Stimulated activated memory B cell treated with anti-CD40 and anti-IgM and Interleukin-4, amounts not matched to agents 10 μg/mL and 1 μg/mL and 100 μg/mL, for 72 hours (primary cell): ENCODE results near the gene TPPP2.
"Not testable (repeated sequence)": the region's sequence is repeated elsewhere in the genome, so short reads cannot be mapped to it uniquely, and the experiment has no call there.

Experiments
- ATAC-seq: fragments of 150-1000 bp; cut with Tn5 transposase; 2 replicates; pipeline ENCODE4 v1.10.0; 2021
- H3K27ac Mint-ChIP-seq: one replicate; pipeline ENCODE4 v1.8.0; 2022; ENCODE audit warnings: mild to moderate bottlenecking, mixed read lengths
- H3K27me3 Mint-ChIP-seq: one replicate; pipeline ENCODE4 v1.8.0; 2022; ENCODE audit warnings: mixed read lengths
- H3K36me3 Mint-ChIP-seq: one replicate; pipeline ENCODE4 v1.8.0; 2022; ENCODE audit warnings: mixed read lengths
- H3K4me1 Mint-ChIP-seq: one replicate; pipeline ENCODE4 v1.8.0; 2022; ENCODE audit warnings: mixed read lengths
- H3K4me3 Mint-ChIP-seq: one replicate; pipeline ENCODE4 v1.8.0; 2022; ENCODE audit warnings: mild to moderate bottlenecking, moderate library complexity, mixed read lengths
- H3K9me3 Mint-ChIP-seq: one replicate; pipeline ENCODE4 v1.8.0; 2022; ENCODE audit warnings: mixed read lengths

Gene TPPP2

GRCh38 chr14:21040370-21040925 is 10.4 kb downstream of the TPPP2 start:
- Mint-ChIP-seq H3K9me3 (no peaks in the 10 kb centered on the region), H3K4me3 (no peak overlapping the region), H3K36me3 (no peaks in the 10 kb centered on the region), H3K4me1 (no peaks in the 10 kb centered on the region), H3K27ac (no peak overlapping the region), H3K27me3 (peaks cover 49% of the 10 kb centered on the region)
- ATAC-seq, result no peak

DNA sequence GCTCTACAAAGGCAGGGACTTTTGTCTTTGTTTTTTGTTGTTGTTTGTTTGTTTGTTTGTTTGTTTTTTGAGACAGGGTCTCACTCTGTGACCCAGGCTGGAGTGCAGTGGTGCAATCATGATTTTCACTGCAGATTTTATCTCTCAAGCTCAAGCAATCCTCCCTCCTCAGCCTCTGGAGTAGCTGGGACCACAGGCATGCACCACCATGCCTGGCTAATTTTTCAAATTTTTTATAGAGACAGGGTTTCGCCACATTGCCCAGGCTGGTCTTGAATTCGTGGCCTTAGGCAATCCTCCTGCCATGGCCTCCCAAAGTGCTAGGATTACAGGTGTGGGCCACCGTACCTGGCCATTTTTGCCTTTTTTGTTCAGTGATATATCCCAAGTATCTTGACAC is 10.9 kb downstream of the TPPP2 start:
- not testable (repeated sequence) for H3K4me3 Mint-ChIP-seq, H3K4me1 Mint-ChIP-seq, H3K9me3 Mint-ChIP-seq, H3K36me3 Mint-ChIP-seq, ATAC-seq, H3K27ac Mint-ChIP-seq
- H3K27me3 Mint-ChIP-seq, result peaks cover 50% of the 10 kb centered on the region

DNA sequence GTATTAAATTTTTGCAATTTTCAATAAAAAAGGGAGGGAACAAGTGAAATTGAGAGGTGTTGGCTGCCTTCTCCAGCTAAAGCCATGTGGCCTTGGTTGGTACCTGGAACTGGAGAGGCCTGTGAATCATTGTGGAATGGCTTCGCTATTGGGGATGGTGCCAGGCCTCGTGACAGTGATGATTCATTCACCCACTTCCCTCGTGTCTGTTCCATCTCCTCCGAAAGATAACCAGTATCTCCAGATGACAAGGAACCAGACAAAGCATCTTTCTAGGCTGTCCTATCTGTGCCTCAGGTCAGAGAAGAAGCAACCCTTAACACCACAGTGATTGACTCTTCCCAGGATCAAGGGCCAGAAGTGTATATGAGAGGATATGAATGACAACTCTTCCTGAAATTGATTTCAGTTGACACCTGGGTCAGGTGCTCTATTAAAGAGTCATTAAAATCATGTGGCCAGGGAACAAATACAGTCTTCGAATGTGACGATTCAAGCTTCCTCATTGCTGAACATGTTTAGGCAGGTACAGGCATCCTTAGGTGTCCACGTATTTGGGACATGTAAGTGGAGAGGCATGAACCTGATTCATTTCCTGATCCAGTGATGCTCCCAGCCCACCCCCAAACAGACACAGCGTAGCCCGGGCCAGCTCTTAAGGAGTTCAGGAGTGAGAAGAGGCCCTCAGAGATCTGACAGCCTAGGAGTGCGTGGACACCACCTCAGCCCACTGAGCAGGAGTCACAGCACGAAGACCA is 11.8 kb downstream of the TPPP2 start, which contains the start of gene RNASE7:
TSS of gene RNASE7 (plus strand) at position 687 of the 758 bp plus-strand sequence. CDS start 631 bp downstream, outside the sequence.
- no peaks in the 10 kb centered on the region for H3K4me1 Mint-ChIP-seq
- H3K9me3 Mint-ChIP-seq, result no peaks in the 10 kb centered on the region
- peaks cover 41% of the 10 kb centered on the region for H3K27me3 Mint-ChIP-seq
- no peaks in the 10 kb centered on the region for H3K36me3 Mint-ChIP-seq
- no peak for ATAC-seq
- H3K27ac Mint-ChIP-seq, result no peak within 1 kb of the TSS
- H3K4me3 Mint-ChIP-seq, result no peak within 1 kb of the TSS

DNA sequence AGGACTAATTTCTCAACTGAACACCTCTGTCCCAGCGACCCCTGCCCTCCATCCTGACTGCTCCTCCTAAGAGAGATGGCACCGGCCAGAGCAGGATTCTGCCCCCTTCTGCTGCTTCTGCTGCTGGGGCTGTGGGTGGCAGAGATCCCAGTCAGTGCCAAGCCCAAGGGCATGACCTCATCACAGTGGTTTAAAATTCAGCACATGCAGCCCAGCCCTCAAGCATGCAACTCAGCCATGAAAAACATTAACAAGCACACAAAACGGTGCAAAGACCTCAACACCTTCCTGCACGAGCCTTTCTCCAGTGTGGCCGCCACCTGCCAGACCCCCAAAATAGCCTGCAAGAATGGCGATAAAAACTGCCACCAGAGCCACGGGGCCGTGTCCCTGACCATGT is 12.9 kb downstream of the TPPP2 start:
- H3K4me1 Mint-ChIP-seq, result no peaks in the 10 kb centered on the region
- no peak overlapping the region for H3K4me3 Mint-ChIP-seq
- no peak for ATAC-seq
- no peaks in the 10 kb centered on the region for H3K36me3 Mint-ChIP-seq
- H3K27ac Mint-ChIP-seq, result no peak overlapping the region
- peaks cover 38% of the 10 kb centered on the region for H3K27me3 Mint-ChIP-seq
- no peaks in the 10 kb centered on the region for H3K9me3 Mint-ChIP-seq

GRCh38 chr14:21043387-21043973 is 13.5 kb downstream of the TPPP2 start:
- H3K4me1 Mint-ChIP-seq, result no peaks in the 10 kb centered on the region
- H3K9me3 Mint-ChIP-seq, result no peaks in the 10 kb centered on the region
- H3K27me3 Mint-ChIP-seq, result peaks cover 38% of the 10 kb centered on the region
- no peak for ATAC-seq
- H3K4me3 Mint-ChIP-seq, result no peak overlapping the region
- H3K36me3 Mint-ChIP-seq, result no peaks in the 10 kb centered on the region
- no peak overlapping the region for H3K27ac Mint-ChIP-seq

GRCh38 chr14:21043974-21044618 is 14.1 kb downstream of the TPPP2 start:
- H3K9me3 Mint-ChIP-seq, result no peaks in the 10 kb centered on the region
- H3K27me3 Mint-ChIP-seq, result peaks cover 38% of the 10 kb centered on the region
- no peaks in the 10 kb centered on the region for H3K36me3 Mint-ChIP-seq
- no peak for ATAC-seq
- H3K4me1 Mint-ChIP-seq, result no peaks in the 10 kb centered on the region
- no peak overlapping the region for H3K4me3 Mint-ChIP-seq
- H3K27ac Mint-ChIP-seq, result no peak overlapping the region

GRCh38 chr14:21047378-21047781 is 17.4 kb downstream of the TPPP2 start:
- H3K36me3 Mint-ChIP-seq, result no peaks in the 10 kb centered on the region
- no peak for ATAC-seq
- H3K27me3 Mint-ChIP-seq, result peaks cover 36% of the 10 kb centered on the region
- no peaks in the 10 kb centered on the region for H3K9me3 Mint-ChIP-seq
- no peak overlapping the region for H3K27ac Mint-ChIP-seq
- H3K4me3 Mint-ChIP-seq, result no peak overlapping the region
- no peaks in the 10 kb centered on the region for H3K4me1 Mint-ChIP-seq

DNA sequence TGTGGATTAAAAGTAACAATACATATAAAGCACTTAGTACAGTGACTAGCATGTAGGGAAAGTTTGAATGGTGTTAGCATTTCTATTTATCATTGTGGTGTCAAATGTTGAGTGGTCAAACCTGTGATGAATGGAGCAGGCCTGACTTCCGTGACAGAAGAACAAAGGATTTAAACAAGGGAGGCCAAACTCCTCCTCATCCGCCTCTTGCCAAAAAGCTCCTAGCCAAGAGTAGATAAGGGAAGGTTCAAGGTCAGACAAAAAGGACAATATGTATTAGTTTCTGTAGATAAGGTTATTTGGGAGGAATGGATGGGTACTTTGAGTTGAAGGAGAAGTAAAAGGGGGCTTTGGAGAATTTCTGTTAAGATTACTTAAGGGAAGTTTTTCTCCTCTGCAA is 18.6 kb downstream of the TPPP2 start:
- no peaks in the 10 kb centered on the region for H3K4me1 Mint-ChIP-seq
- H3K27me3 Mint-ChIP-seq, result peaks cover 31% of the 10 kb centered on the region
- H3K9me3 Mint-ChIP-seq, result no peaks in the 10 kb centered on the region
- ATAC-seq, result no peak
- no peak overlapping the region for H3K4me3 Mint-ChIP-seq
- no peak overlapping the region for H3K27ac Mint-ChIP-seq
- no peaks in the 10 kb centered on the region for H3K36me3 Mint-ChIP-seq

- H3K4me3 Mint-ChIP-seq, result no peak overlapping the region
- no peaks in the 10 kb centered on the region for H3K4me1 Mint-ChIP-seq
- ATAC-seq, result no peak
- peaks cover 31% of the 10 kb centered on the region for H3K27me3 Mint-ChIP-seq
- H3K36me3 Mint-ChIP-seq, result no peaks in the 10 kb centered on the region
- H3K27ac Mint-ChIP-seq, result no peak overlapping the region
- H3K9me3 Mint-ChIP-seq, result no peaks in the 10 kb centered on the region
Measured at GRCh38 chr14:21049271-21049673, 19.3 kb downstream of the TPPP2 start.

DNA sequence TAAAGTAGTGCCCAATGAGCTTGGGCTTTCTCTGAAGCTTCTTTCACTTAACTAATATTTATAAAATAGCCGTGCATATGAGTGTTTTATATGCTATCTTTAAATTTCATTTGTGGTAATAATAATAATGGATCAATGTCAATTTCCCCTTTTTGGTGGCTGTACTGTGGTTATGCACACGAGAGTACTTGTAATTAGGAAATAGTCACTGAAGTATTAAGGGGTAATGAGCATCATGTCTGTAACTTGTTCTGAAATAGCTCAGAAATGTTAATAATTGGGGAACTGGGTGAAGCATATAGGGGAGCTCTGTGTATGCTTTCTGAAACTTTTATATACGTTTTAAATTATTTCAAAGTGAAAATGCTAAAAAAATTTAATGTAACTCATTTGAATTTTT is 20.6 kb downstream of the TPPP2 start:
- no peak for ATAC-seq
- no peak overlapping the region for H3K27ac Mint-ChIP-seq
- no peak overlapping the region for H3K4me3 Mint-ChIP-seq
- H3K9me3 Mint-ChIP-seq, result no peaks in the 10 kb centered on the region
- no peaks in the 10 kb centered on the region for H3K4me1 Mint-ChIP-seq
- H3K27me3 Mint-ChIP-seq, result peaks cover 19% of the 10 kb centered on the region
- H3K36me3 Mint-ChIP-seq, result no peaks in the 10 kb centered on the region

DNA sequence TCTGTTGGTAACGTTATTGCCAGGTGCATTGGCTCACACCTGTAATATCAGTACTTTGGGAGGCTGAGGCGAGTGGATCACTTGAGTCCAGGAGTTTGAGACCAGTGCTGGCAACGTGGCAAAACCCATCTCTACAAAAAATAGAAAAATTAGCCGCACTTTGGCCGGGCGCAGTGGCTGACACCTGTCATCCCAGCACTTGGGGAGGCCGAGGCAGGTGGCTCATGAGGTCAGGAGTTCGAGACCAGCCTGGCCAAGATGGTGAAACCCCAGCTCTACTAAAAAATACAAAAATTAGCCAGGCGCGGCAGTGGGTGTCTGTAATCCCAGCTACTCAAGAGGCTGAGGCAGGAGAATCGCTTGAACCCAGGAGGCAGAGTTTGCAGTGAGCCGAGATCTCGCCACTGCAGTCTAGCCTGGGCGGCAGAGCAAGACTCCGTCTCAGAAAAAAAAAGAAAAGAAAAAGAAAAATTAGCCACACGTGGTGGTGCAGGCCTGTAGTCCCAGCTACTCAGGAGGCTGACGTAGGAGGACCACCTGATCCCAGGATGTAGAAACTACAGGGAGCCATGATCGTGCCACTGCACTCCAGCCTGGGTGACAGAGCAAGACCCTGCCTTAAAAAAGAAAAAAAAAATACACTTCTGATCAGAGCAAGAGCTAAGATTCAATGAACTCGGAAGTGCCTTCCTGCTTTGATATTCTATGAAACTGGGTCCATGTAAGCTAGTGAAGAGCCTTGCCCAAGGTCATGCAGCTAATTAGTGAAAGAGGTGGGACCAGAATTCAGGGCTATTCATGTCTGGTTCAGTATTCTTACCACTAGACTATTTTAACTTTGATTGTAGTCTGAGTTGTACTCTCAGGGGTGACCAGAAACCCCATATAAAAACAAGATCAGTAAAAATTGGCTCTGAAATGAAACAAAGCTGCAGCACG is 23.4 kb downstream of the TPPP2 start:
- Mint-ChIP-seq H3K4me3 (no peak overlapping the region), H3K27me3 (peaks cover 25% of the 10 kb centered on the region), H3K27ac (no peak overlapping the region), H3K9me3 (no peaks in the 10 kb centered on the region), H3K36me3 (no peaks in the 10 kb centered on the region), H3K4me1 (no peaks in the 10 kb centered on the region)
- no peak for ATAC-seq

DNA sequence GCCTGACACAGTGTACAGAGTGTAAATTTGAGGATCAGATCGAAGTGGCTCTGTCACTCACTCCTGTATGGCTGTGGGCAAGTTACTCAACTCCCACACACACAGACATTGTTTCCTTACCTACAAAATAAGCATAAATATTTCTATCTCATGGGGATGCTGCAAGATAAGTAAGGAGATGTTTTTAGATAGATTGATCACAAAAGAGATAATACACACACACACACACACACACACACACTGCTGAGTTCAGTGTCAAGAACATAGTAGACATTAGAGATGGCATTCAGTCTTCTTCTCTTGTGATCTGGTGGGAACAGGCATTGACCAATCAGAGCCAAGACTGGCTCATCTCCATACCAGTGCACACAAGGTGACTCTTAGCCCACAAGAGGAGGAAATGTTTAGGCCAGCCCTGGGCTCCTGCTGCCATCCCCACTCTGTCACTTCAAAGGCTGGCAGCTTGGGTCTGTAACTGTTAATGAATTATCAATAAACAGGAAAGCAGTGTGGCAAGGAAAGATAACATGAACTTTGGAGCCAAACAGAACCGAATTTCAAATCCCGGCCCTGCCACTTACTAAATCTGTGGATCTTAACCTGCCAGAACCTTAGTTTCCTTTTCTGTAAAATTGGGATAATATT is 24.2 kb downstream of the TPPP2 start:
- no peak overlapping the region for H3K27ac Mint-ChIP-seq
- H3K27me3 Mint-ChIP-seq, result peaks cover 30% of the 10 kb centered on the region
- H3K4me1 Mint-ChIP-seq, result no peaks in the 10 kb centered on the region
- ATAC-seq, result no peak
- H3K36me3 Mint-ChIP-seq, result no peaks in the 10 kb centered on the region
- no peak overlapping the region for H3K4me3 Mint-ChIP-seq
- H3K9me3 Mint-ChIP-seq, result no peaks in the 10 kb centered on the region

DNA sequence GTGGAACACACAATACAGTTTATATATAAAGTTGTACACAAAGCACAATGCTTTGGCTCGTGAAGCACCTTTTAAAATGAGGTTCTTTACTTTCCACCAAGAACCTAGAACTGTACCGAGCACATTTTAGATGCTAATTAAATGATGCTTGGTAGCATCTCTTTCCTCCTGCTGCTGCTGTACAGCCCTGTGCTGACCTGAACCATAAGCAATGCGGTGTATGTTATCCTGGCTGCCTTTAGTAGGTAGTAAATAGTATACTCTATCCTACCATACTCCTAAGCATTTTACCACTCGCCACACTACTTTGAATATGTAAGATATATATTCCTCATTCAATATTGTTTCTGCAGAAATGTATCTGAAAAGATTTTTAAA is 24.7 kb downstream of the TPPP2 start:
- no peaks in the 10 kb centered on the region for H3K9me3 Mint-ChIP-seq
- no peak for ATAC-seq
- no peak overlapping the region for H3K4me3 Mint-ChIP-seq
- peaks cover 31% of the 10 kb centered on the region for H3K27me3 Mint-ChIP-seq
- H3K27ac Mint-ChIP-seq, result no peak overlapping the region
- H3K4me1 Mint-ChIP-seq, result no peaks in the 10 kb centered on the region
- H3K36me3 Mint-ChIP-seq, result no peaks in the 10 kb centered on the region

DNA sequence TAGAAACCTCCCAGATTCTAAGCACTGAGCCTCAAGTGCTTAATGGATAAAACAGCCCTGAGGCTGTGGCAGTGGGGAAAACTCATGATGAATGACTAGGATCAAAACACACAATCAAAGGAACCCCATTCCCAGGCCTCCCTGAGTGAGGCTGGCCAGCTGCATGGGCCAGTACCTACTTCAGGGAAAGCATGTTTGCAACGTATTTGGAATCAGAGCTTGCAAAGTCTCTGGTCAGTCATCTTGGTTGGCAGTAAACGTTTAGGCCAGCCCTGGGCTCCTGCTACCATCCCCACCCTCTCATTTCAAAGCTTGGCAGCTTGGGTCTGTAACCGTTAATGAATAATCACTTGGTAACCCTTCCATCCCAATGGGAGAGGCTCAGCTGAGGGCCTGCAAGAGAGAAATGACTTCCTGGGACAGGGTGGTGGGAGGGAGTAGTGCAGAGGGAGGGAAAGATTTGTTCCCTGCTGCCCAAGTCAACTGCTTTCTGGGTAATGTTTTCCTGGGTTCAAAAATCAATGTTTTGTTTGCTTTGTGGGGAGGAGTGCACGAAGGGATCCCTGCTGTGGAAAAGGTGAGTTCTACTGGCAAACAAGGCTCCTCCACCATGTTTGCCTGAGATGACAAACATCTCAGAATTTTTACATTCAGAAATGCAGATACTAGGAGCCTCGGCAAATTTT is 25.6 kb downstream of the TPPP2 start:
- Mint-ChIP-seq H3K36me3 (no peaks in the 10 kb centered on the region), H3K9me3 (no peaks in the 10 kb centered on the region), H3K4me1 (no peaks in the 10 kb centered on the region), H3K27me3 (peaks cover 39% of the 10 kb centered on the region), H3K4me3 (no peak overlapping the region), H3K27ac (no peak overlapping the region)
- no peak for ATAC-seq
